ENCODE measurements around the gene PDXDC1.

PDXDC1 gene

DNA sequence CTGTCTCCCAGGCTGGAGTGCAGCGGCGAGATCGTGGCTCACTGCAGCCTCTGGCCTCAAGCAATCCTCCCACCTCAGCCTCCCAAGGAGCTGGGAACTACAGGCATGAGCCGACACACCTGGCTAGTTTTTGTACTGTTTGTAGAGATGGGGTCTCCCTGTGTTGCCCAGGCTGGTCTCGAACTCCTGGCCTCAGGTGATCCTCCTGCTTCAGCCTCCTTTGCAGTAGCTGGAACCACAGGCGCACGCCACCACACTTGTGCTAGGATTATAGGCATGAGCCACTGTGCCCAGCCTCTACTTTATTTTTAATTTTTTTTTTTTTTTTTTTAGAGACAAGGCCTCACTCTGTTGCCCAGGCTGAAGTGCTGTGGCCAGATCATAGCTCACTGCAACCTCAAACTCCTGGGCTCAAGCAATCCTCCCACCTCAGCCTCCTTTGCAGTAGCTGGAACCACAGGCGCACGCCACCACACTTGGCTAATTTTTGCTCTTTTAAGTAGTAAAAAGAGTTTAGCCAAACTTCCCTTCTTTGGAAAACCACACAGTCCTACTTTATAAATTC is 76.6 kb downstream of the PDXDC1 start:
- POLR2A ChIA-PET: no interaction called here

DNA sequence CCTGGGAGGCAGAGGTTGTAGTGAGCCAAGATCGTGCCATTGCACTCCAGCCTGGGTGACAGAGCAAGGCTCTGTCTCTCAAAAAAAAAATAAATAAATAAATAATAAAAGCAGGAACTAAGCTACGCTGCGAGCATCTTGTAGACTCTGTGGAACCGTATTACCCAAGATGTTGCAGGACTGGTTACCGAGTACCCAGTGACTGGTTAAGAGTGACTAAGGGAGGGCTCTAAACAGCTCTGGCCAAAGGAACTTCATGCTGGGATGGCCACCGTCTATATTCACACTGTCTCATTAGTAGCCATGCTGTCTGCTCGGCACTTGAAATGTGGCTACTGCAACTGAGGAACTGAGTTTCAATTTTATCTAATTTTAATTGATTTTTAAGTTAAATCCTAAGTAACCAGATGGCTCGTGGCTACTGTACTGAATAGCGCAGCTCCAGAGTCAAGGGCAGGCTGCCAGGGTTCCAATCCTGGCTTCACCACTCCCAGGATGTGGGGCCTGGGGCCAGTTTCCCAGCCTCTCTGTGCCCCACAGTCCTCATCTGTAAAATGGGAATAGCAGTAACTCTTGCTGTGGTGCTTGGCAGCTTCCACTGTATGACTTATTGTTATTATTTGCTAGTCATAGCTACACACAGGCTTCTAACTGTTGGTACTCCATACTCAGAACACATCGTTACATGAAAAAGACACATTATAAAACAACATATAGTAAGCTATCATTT is 78.1 kb downstream of the PDXDC1 start:
- CTCF ChIA-PET: no interaction called here
- no peak overlapping the region for H3K4me3 ChIP-seq (ENCODE audit: low read depth, low read length)
- TF ChIP-seq CTCF (IDR thresholded peaks at IDR 0.05; ENCODE audit: insufficient read depth, low read length, missing control alignments): no peak
- no peak for DNase-seq (ENCODE audit: low read depth, low spot score)
- POLR2A ChIA-PET: no interaction called here

More for the DNA sequence above, 76.6 kb downstream of the PDXDC1 start:
- CTCF ChIA-PET: interaction anchor here (2.0 kb wide), 1 partner anchor 21 kb away, joined by 9 read pairs; no protein-coding TSS in a partner anchor
- no peak for DNase-seq (ENCODE audit: low read depth, low spot score)
- no peak overlapping the region for H3K4me3 ChIP-seq (ENCODE audit: low read depth, low read length)
- no peak for TF ChIP-seq CTCF (IDR thresholded peaks at IDR 0.05; ENCODE audit: insufficient read depth, low read length, missing control alignments)

- no peak overlapping the region for H3K4me3 ChIP-seq (ENCODE audit: low read depth, low read length)
- no peak for TF ChIP-seq CTCF (IDR thresholded peaks at IDR 0.05; ENCODE audit: insufficient read depth, low read length, missing control alignments)
- no peak for DNase-seq (ENCODE audit: low read depth, low spot score)
- CTCF ChIA-PET: no interaction called here
- POLR2A ChIA-PET: no interaction called here
Measured at GRCh38 chr16:15053904-15054303, 79.1 kb downstream of the PDXDC1 start.

DNA sequence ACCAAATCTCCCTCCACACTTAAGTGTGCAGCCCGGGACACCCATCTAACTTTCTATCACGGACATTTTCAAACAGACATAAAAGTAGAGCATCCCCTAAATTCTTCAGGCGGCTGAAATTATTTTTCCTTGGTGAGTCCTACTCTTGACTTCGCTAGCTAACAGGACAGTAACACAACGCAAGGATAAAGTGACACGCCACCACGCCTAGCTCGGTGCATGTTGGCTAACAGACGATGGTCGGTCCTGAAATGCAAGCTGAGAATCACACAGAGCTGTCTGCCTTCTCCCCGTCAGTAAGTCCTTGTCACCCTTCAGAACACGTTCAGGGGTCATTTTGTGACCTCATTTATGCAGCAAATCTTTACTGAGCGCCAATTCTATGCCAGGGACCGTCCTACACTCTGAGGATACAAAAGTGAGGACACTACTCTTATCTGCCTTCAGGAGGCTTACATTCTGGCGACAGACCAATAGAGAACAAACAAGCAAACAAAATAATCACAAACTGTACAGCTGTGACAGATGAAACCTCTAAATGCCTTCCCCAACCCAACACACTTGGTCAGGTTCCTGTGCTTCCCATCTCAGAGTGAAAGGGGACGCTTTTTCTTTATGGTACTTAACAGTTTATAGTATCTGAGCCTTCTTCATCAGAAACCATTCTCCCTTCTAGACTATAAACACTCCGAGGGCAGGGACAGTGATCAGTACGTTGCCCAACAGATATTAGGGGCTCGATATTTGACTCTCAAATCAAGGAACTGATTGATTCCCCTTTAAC is 79.7 kb downstream of the PDXDC1 start:
- DNase-seq (ENCODE audit: low read depth, low spot score): no peak
- CTCF ChIA-PET: no interaction called here
- POLR2A ChIA-PET: no interaction called here
- no peak for TF ChIP-seq CTCF (IDR thresholded peaks at IDR 0.05; ENCODE audit: insufficient read depth, low read length, missing control alignments)
- H3K4me3 ChIP-seq (ENCODE audit: low read depth, low read length): peak overlapping the region; percentile 91

DNA sequence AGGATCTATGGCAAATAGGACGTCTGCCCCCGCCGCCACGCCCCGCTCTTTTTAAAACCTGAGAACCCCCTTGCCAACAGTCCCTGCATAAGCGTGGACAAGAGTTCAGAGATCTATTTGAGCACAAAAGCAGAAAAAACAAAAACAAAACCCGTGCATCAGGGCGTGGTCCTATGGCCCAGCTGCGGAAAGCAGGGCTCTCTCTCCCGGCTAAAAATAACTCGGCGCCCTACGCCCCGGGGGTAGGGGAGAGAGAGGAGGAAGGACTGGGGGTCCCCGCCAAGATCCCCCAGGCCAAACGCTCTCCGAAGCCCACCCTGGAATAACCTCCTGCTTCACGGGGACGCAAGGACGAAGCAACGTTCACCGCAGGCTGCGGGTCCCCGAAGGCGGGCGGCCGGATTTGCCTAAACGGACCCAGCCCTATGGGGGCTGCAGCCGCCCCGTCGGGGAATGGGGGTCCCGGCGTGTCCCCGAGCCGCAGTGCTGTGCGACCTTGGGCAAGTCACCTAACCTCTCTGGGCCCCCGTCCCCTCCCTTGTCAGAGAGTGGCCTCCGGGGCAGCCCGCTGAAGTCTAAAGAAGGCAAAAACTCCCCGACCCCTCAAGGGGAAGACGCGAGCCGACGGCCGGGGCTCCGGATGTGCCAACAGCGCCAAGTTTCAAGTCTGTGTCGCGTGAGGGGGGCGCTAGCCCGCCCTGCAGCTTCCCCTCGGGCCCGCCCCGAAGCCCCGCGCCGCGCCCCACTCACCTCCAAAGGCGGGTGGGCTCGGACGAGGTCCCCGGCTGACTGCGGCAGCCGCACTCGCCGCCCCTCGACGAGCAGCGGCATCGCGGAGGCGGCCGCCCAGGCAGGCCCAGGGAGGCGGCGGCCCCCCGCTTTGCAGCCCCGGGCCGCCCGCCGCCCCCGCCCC is 80.6 kb downstream of the PDXDC1 start:
- no peak for DNase-seq (ENCODE audit: low read depth, low spot score)
- CTCF ChIA-PET: no interaction called here

More for the DNA sequence above, 80.6 kb downstream of the PDXDC1 start:
- H3K4me3 ChIP-seq (ENCODE audit: low read depth, low read length): peak overlapping the region; percentile 91
- POLR2A ChIA-PET: interaction anchor here (0.9 kb wide), 1 partner anchor 39 kb away, joined by 4 read pairs; the partner anchor contains the start of gene RRN3
- TF ChIP-seq CTCF (IDR thresholded peaks at IDR 0.05; ENCODE audit: insufficient read depth, low read length, missing control alignments): peak; percentile 5

Data from AG04449 (cell line).